ENCODE results near the gene TRAPPC1. TPM values are rescaled to one million over a fixed set of nuclear protein-coding genes. Genes with fewer than 3 reads are reported as not detected.

Gene TRAPPC1
- total and polyA plus RNA-seq, 5 experiments from 2014 or later, result 93.4 to 219 (median 199) TPM

- DNase-seq (no peak), ATAC-seq (no peak)
- H3K4me3 Mint-ChIP-seq, result no peak overlapping the region
- H3K4me1 Mint-ChIP-seq, result peaks cover 6 to 27% (median 21%) of the 10 kb centered on the region in 4 donors
- H3K27ac Mint-ChIP-seq, result peak overlapping the region in 1 of 10 donors; percentile 68
- H3K9me3 Mint-ChIP-seq, result no peaks in the 10 kb centered on the region
- POLR2A ChIA-PET, result interaction anchor here (0.7 kb wide), 1 partner anchor 9 kb away, joined by 3 read pairs; no protein-coding TSS in a partner anchor
- peaks cover 12 to 89% (median 17%) of the 10 kb centered on the region in 3 donors for H3K36me3 Mint-ChIP-seq
- no peaks in the 10 kb centered on the region for H3K27me3 Mint-ChIP-seq
Observed at GRCh38 chr17:7893187-7893880, 38.4 kb downstream of the TRAPPC1 start.

DNA sequence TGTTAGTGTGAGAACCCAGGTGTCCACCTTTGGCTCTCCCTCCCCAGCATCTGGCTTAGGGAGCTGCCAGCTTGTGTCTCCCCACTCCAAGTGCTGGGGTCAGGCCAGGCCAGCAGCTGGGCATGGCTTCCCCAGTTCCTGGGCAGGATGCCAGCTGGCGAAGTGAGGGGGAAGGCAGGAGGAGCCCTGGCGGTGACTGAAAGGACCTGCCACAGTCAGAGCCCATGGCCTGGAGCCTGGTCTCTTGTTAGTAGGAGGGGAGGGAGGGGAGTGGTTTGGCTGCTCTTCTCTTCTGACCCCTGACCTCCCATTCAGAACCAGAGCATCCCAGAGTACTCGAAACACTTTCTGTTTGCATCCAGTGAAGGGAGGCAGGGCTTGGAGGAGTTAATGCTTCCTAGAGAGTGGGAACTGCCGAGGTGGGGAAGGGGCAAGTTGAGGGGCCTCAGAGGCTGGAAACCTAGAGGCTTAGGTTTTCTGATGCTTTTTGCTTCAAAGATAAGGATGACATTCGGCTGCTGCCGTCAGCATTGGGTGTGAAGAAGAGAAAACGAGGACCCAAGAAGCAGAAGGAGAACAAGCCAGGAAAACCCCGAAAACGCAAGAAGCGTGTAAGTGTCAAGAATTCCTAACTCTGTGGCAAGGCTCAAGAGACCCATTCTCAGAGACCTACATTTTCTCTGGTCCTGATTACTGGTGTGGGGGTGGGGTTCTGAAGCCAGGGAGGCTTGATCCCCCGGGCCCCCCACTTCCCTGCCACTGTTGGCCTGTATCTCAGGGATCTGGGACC, 42.4 kb downstream of the TRAPPC1 start:
- H3K27ac Mint-ChIP-seq, result peak overlapping the region in 1 of 10 donors; percentile 62
- POLR2A ChIA-PET, result interaction anchor here (1.6 kb wide), 2 partner anchors 32 to 34 kb away, joined by 3 to 4 read pairs; partner anchors contain the start of gene NAA38
- peak overlapping the region in 2 of 10 donors; percentile 22 to 38 for H3K4me3 Mint-ChIP-seq
- DNase-seq (peak in 5 of 10 donors; percentile 6 to 66 (median 21)), ATAC-seq (no peak)
- H3K9me3 Mint-ChIP-seq, result peaks cover 0 to 2% (median 0%) of the 10 kb centered on the region in 9 donors
- peaks cover 0 to 55% (median 6%) of the 10 kb centered on the region in 3 donors for H3K36me3 Mint-ChIP-seq
- H3K27me3 Mint-ChIP-seq, result no peaks in the 10 kb centered on the region
- peaks cover 5 to 14% (median 10%) of the 10 kb centered on the region in 4 donors for H3K4me1 Mint-ChIP-seq

DNA sequence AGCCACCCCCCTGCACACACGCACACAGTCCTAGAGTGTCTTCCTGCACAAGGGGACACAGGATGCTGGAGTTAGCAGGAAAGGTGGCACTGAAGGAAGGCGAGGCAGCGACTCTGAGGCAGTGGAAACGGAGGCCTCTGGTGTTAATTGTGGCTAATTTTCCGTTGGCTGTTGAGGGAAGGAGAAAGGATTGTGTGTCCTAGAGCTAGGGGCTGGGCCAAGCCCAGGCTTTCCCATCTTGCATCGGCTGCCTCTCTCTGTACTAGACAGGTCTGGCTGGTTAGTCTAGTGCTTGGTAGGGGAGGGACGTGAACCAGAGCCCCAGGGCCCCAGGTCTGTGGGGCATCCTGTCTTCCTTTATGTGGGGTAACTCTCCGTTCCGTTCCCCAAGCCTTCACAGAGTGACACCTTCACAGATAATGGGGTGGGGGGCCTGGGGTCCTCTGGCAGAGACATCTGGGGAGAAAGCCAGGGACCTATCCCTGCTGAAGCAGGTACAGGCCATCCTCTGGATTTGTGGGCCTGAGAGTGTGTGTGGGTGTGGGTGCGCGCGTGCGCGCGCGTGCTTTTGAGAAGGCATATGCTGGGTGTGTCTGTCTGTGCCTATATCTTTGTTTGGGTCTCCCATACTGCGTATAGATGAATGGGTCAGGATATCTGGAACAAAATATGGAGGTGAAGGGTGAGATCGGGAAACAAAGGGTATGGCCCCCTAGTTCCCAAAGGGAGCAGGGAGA, 43.4 kb downstream of the TRAPPC1 start, which contains the start of gene CHD3:
TSS of gene CHD3 (plus strand) at position 606 of the 737 bp plus-strand sequence. CDS start 212 bp downstream, outside the sequence.
- Mint-ChIP-seq H3K36me3 (peaks cover 0 to 45% (median 3%) of the 10 kb centered on the region in 3 donors), H3K27me3 (no peaks in the 10 kb centered on the region), H3K9me3 (peaks cover 0 to 2% (median 0%) of the 10 kb centered on the region in 9 donors), H3K4me1 (peaks cover 7 to 16% (median 9%) of the 10 kb centered on the region in 4 donors), H3K27ac (peak within 1 kb of the TSS in 1 of 10 donors; percentile 62), H3K4me3 (peak within 1 kb of the TSS in 2 of 10 donors; percentile 22 to 38)
- ATAC-seq (peak; percentile 15 to 28), DNase-seq (peak in 6 of 10 donors; percentile 25 to 48 (median 34))
- POLR2A ChIA-PET, result interaction anchor here (0.9 to 1.6 kb wide), 3 partner anchors 12 to 33 kb away, joined by 3 to 4 read pairs (median 4); partner anchors contain the start of gene NAA38

DNA sequence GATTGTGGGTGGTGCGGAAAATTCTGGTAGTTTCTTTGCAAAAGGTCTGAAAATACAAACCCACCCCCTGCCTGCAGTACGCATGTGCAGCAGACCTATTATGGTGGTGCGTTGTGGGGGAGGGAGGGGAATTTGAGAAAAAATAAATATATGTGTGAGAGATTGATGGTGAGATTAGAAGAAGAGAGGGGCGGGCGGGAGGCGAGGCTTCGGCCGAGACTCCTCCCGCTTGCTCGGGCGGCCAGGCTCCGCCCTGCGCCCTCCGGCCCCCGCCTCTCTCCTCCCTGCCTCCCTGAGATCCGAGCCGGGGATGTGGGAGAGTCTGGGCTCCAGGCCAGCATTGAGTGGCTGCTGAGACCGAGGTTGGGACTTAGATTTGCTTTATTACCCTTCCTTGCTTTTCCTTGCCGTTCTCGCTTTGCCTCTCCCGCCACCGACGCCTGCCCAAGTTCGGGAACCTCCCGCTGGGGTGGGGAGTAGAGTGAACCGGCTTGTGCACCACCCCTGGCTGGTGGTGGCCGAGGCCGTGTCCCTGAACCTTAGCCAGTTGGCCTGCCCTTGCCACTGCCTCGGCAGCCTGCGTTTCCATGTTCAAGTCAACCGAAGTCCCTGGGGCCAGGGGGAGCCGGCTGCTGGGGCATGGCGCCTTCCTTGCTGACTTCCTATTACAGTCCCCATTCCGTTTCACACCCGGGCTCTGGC, 44.1 kb downstream of the TRAPPC1 start:
- ATAC-seq (peak; percentile 56 to 70), DNase-seq (peak; percentile 72 to 96 (median 86))
- Mint-ChIP-seq H3K9me3 (peaks cover 0 to 2% (median 0%) of the 10 kb centered on the region in 9 donors), H3K4me1 (peaks cover 7 to 16% (median 9%) of the 10 kb centered on the region in 4 donors), H3K4me3 (no peak overlapping the region), H3K36me3 (peaks cover 0 to 39% (median 3%) of the 10 kb centered on the region in 3 donors), H3K27ac (no peak overlapping the region), H3K27me3 (no peaks in the 10 kb centered on the region)
- POLR2A ChIA-PET, result no interaction called here

GRCh38 chr17:7887038-7887481, 44.7 kb downstream of the TRAPPC1 start:
- Mint-ChIP-seq H3K27me3 (no peaks in the 10 kb centered on the region), H3K4me3 (no peak overlapping the region), H3K36me3 (peaks cover 0 to 35% (median 3%) of the 10 kb centered on the region in 3 donors), H3K4me1 (peaks cover 7 to 15% (median 9%) of the 10 kb centered on the region in 4 donors), H3K27ac (no peak overlapping the region), H3K9me3 (peaks cover 0 to 2% (median 0%) of the 10 kb centered on the region in 9 donors)
- DNase-seq (no peak), ATAC-seq (peak; percentile 15 to 39)
- POLR2A ChIA-PET, result interaction anchor here (1.6 to 2.2 kb wide), 5 partner anchors 23 to 53 kb away, joined by 4 to 17 read pairs (median 7); partner anchors contain the start of gene KDM6B

GRCh38 chr17:7886227-7887037, 45.3 kb downstream of the TRAPPC1 start:
- Mint-ChIP-seq H3K4me3 (no peak overlapping the region), H3K4me1 (peaks cover 7 to 12% (median 9%) of the 10 kb centered on the region in 4 donors), H3K9me3 (peaks cover 0 to 2% (median 0%) of the 10 kb centered on the region in 9 donors), H3K36me3 (peaks cover 0 to 28% (median 3%) of the 10 kb centered on the region in 3 donors), H3K27me3 (no peaks in the 10 kb centered on the region), H3K27ac (no peak overlapping the region)
- peak; percentile 23 to 44 for ATAC-seq
- peak; percentile 23 to 89 (median 64) for DNase-seq
- POLR2A ChIA-PET, result interaction anchor here (0.5 to 2.2 kb wide), 15 partner anchors 11 to 200 kb away, joined by 3 to 17 read pairs (median 4); partner anchors contain the start of genes CNTROB, KDM6B, NAA38 and RNF227

- Mint-ChIP-seq H3K27me3 (no peaks in the 10 kb centered on the region), H3K9me3 (peaks cover 0 to 2% (median 0%) of the 10 kb centered on the region in 9 donors), H3K4me1 (peaks cover 5 to 10% (median 6%) of the 10 kb centered on the region in 4 donors), H3K4me3 (peak overlapping the region in 2 of 10 donors; percentile 43 to 76), H3K36me3 (peaks cover 0 to 20% (median under 1%) of the 10 kb centered on the region in 3 donors), H3K27ac (no peak overlapping the region)
- POLR2A ChIA-PET, result interaction anchor here (0.5 to 2.2 kb wide), 17 partner anchors 10 to 302 kb away, joined by 3 to 17 read pairs (median 4); partner anchors contain the start of genes CNTROB, KDM6B, NAA38 and RNF227
- DNase-seq, result peak in 6 of 10 donors; percentile 14 to 49 (median 42)
- ATAC-seq, result peak in 1 of 2 donors; percentile 5
Observed at GRCh38 chr17:7885367-7886226, 46.1 kb downstream of the TRAPPC1 start.

GRCh38 chr17:7884581-7885366, 47.0 kb downstream of the TRAPPC1 start:
- DNase-seq (peak in 9 of 10 donors; percentile 23 to 51 (median 45)), ATAC-seq (peak in 1 of 2 donors; percentile 3)
- H3K36me3 Mint-ChIP-seq, result peaks cover 0 to 12% (median 0%) of the 10 kb centered on the region in 3 donors
- H3K9me3 Mint-ChIP-seq, result peaks cover 0 to 2% (median 0%) of the 10 kb centered on the region in 9 donors
- peak overlapping the region in 9 of 10 donors; percentile 29 to 90 (median 46) for H3K27ac Mint-ChIP-seq
- H3K4me3 Mint-ChIP-seq, result peak overlapping the region in 9 of 10 donors; percentile 37 to 91 (median 73)
- POLR2A ChIA-PET, result interaction anchor here (1.0 to 2.2 kb wide), 9 partner anchors 14 to 302 kb away, joined by 3 to 17 read pairs (median 4); partner anchors contain the start of genes CNTROB, KDM6B, NAA38 and TRAPPC1
- H3K27me3 Mint-ChIP-seq, result no peaks in the 10 kb centered on the region
- H3K4me1 Mint-ChIP-seq, result peaks cover 0 to 6% (median 3%) of the 10 kb centered on the region in 4 donors
